Fibroblast of the aortic adventitia (primary cell): ENCODE measurements around the gene PDCD10. TPM values are rescaled to one million over a fixed set of nuclear protein-coding genes. Genes with fewer than 3 reads are reported as not detected.

Experiments used
- DNase-seq: peaks from one replicate; pipeline ENCODE4 v3.0.0-alpha.2; 2010; ENCODE audit warnings: low read depth
- H3K4me3 ChIP-seq: 2 replicates; pipeline ENCODE4 v1.5.1; 2011; ENCODE audit warnings: low read depth, mild to moderate bottlenecking, control low read depth, low read length, moderate library complexity
- CTCF ChIP-seq: IDR thresholded peaks from 2 replicates; pipeline ENCODE4 v1.5.1; 2011; ENCODE audit warnings: mild to moderate bottlenecking, low read length, control low read depth, inconsistent platforms; ENCODE audit not compliant: insufficient read depth
- total RNA-seq: library from RNA; depleted of rRNA; stranded (reverse); fragments of >200 nt; gene quantifications from 2 replicates; pipeline ENCODE4 v1.2.3, GENCODE V29; 2012; ENCODE audit warnings: low replicate concordance

The PDCD10 gene
- total RNA-seq, 1 donor, result 64.8 TPM

- no peak for DNase-seq
- no peak for TF ChIP-seq CTCF
- H3K4me3 ChIP-seq, result no peak overlapping the region
Observed at GRCh38 chr3:167669699-167670098, 65.0 kb downstream of the PDCD10 start.

GRCh38 chr3:167668651-167669050, 66.0 kb downstream of the PDCD10 start:
- no peak overlapping the region for H3K4me3 ChIP-seq
- DNase-seq, result no peak
- TF ChIP-seq CTCF, result no peak

- DNase-seq, result no peak
- no peak overlapping the region for H3K4me3 ChIP-seq
- no peak for TF ChIP-seq CTCF
Observed at GRCh38 chr3:167666563-167666962, 68.1 kb downstream of the PDCD10 start.

- TF ChIP-seq CTCF, result no peak
- DNase-seq, result no peak
- no peak overlapping the region for H3K4me3 ChIP-seq
Observed at GRCh38 chr3:167662919-167663400, 71.7 kb downstream of the PDCD10 start.

GRCh38 chr3:167657684-167658225, 76.9 kb downstream of the PDCD10 start:
- DNase-seq, result no peak
- TF ChIP-seq CTCF, result no peak
- H3K4me3 ChIP-seq, result no peak overlapping the region

GRCh38 chr3:167656821-167657220, 77.9 kb downstream of the PDCD10 start:
- DNase-seq, result no peak
- H3K4me3 ChIP-seq, result no peak overlapping the region
- TF ChIP-seq CTCF, result no peak

- no peak for TF ChIP-seq CTCF
- no peak within 1 kb of the TSS for H3K4me3 ChIP-seq
- no peak for DNase-seq
Observed at GRCh38 chr3:167653760-167654159, 80.9 kb downstream of the PDCD10 start, which contains the start of gene WDR49. Gene WDR49 (minus strand): TSS chr3:167653942. CDS start chr3:167653425, 517 bp downstream.
